Panc1 (cell line): ENCODE data around the gene GNAS-AS1. TPM values are rescaled to one million over a fixed set of nuclear protein-coding genes. Genes with fewer than 3 reads are reported as not detected.

Experiments
- ATAC-seq: fragments of 200-7000 bp; cut with Tn5 transposase; 2 replicates; pipeline ENCODE4 v1.9.1; 2020; ENCODE audit warnings: mild to moderate bottlenecking, moderate library complexity
- BruUV-seq: library from RNA; stranded (reverse); fragments of 400-500 nt; replicated peaks from 2 replicates; lab custom pipeline; 2021; lab: Mats Ljungman, UMichigan
- CTCF ChIA-PET: fragments of 300-600 bp; sonication (Branson Sonifier 250); formaldehyde crosslinking; loops from one replicate; lab custom pipeline; 2022; ENCODE audit warnings: antibody characterized with exemption; lab: Charles Lee
- POLR2A ChIA-PET: fragments of 300-600 bp; sonication (Branson Sonifier 250); formaldehyde crosslinking; loops from one replicate; lab custom pipeline; 2022; ENCODE audit warnings: antibody characterized with exemption; lab: Charles Lee
- DNase-seq: peaks from one replicate; pipeline ENCODE4 v3.0.0-alpha.2; 2010; ENCODE audit warnings: low read depth, low spot score
- H3K27ac ChIP-seq: 2 replicates; pipeline ENCODE4 v1.5.1; 2011; ENCODE audit warnings: mild to moderate bottlenecking, low read length, inconsistent platforms
- H3K27me3 ChIP-seq: fragments of 200-500 bp; sonication (Bioruptor generic); 2 replicates; pipeline ENCODE4 v1.6.0; 2014; ENCODE audit warnings: low read length, inconsistent platforms; ENCODE audit not compliant: control insufficient read depth, insufficient read depth
- H3K36me3 ChIP-seq: fragments of 200-500 bp; sonication (Bioruptor generic); 2 replicates; pipeline ENCODE4 v1.5.1; 2014; ENCODE audit warnings: inconsistent platforms, mild to moderate bottlenecking, low read length, moderate library complexity; ENCODE audit not compliant: control insufficient read depth, insufficient read depth
- H3K4me1 ChIP-seq: 2 replicates; pipeline ENCODE4 v1.5.1; 2011; ENCODE audit warnings: inconsistent platforms, mild to moderate bottlenecking, low read length, moderate library complexity; ENCODE audit not compliant: control insufficient read depth, insufficient read depth
- H3K4me3 ChIP-seq, 2 experiments: 2 replicates each; pipeline ENCODE4 v1.5.1; 2011 to 2012; ENCODE audit warnings: low read depth in 2 of 2, low read length in 2 of 2, mild to moderate bottlenecking in 2 of 2, inconsistent platforms in 1 of 2, moderate library complexity in 1 of 2
- H3K9me3 ChIP-seq: fragments of 200-500 bp; sonication (Bioruptor generic); 2 replicates; pipeline ENCODE4 v1.5.1; 2014; ENCODE audit warnings: low read depth, mild to moderate bottlenecking, inconsistent platforms, low read length, moderate library complexity; ENCODE audit not compliant: control insufficient read depth, insufficient read depth
- CTCF ChIP-seq: fragments of 450-650 bp; IDR thresholded peaks from 2 replicates; pipeline ENCODE4 v1.5.1; 2017; ENCODE audit warnings: mild to moderate bottlenecking
- POLR2AphosphoS5 ChIP-seq: IDR thresholded peaks from 2 replicates; pipeline ENCODE4 v1.6.1; 2012; ENCODE audit warnings: mild to moderate bottlenecking, low read depth, low read length, moderate library complexity
- REST ChIP-seq, 2 experiments: IDR thresholded peaks; 2 replicates each; pipeline ENCODE4 v1.6.1; 2011 to 2012; ENCODE audit warnings: low read depth in 2 of 2, control low read depth in 1 of 2, low read length in 1 of 2, mild to moderate bottlenecking in 1 of 2, moderate library complexity in 1 of 2; ENCODE audit not compliant: insufficient read depth in 1 of 2
- SIN3A ChIP-seq: IDR thresholded peaks from 2 replicates; pipeline ENCODE4 v1.6.1; 2012; ENCODE audit warnings: low read depth, mild to moderate bottlenecking, low read length, moderate library complexity, borderline replicate concordance; ENCODE audit not compliant: insufficient read depth
- TCF7L2 ChIP-seq: IDR thresholded peaks from 2 replicates; pipeline ENCODE4 v1.6.1; 2011; ENCODE audit warnings: mild to moderate bottlenecking, low read depth, low read length, inconsistent platforms
- in situ Hi-C: cut with HindIII; loops from 2 replicates; pipeline ENCODE4 v1.10.0; 2016; ENCODE audit warnings: low sequenced_read_pairs, low pct_unique_long_range_greater_than_20kb
- intact Hi-C: fragments of 100-400 bp; cut with micrococcal nuclease; formaldehyde crosslinking; loops from one replicate; pipeline ENCODE4 v1.10.0; 2022; ENCODE audit not compliant: unreplicated experiment
- total RNA-seq: library from RNA; stranded (reverse); gene quantifications from one replicate; pipeline ENCODE4 v1.2.1, GENCODE V29; 2021; ENCODE audit not compliant: unreplicated experiment

GNAS-AS1 gene
- total RNA-seq, 1 experiment from 2014 or later = not detected

GRCh38 chr20:58774214-58774613 is 76.5 kb downstream of the GNAS-AS1 start:
- H3K9me3 ChIP-seq = no peaks in the 10 kb centered on the region
- DNase-seq (no peak), ATAC-seq (no peak)
- no peak overlapping the region for H3K27ac ChIP-seq
- CTCF ChIA-PET = no interaction called here
- intact Hi-C loops = no loop called here
- TF ChIP-seq CTCF (no peak), REST (IDR thresholded peaks at IDR 0.05; ENCODE audit: insufficient read depth in 1 of 2, low read depth in 2 of 2, low read length in 1 of 2) (no peak), TCF7L2 (no peak), SIN3A (no peak), POLR2AphosphoS5 (no peak)
- no peaks in the 10 kb centered on the region for H3K4me1 ChIP-seq
- in situ Hi-C loops = no loop called here
- H3K4me3 ChIP-seq = no peak overlapping the region
- POLR2A ChIA-PET = no interaction called here
- peaks cover 17% of the 10 kb centered on the region for H3K27me3 ChIP-seq
- no TSS peak for BruUV-seq
- H3K36me3 ChIP-seq = no peaks in the 10 kb centered on the region

- ChIA-PET POLR2A (interaction anchor here (0.6 kb wide), 1 partner anchor 384 kb away, joined by 3 read pairs; the partner anchor contains the start of gene VAPB), CTCF (no interaction called here)
- intact Hi-C loops = no loop called here
- no TSS peak for BruUV-seq
- Histone ChIP-seq H3K9me3 (no peaks in the 10 kb centered on the region), H3K4me1 (no peaks in the 10 kb centered on the region), H3K4me3 (no peak overlapping the region), H3K36me3 (no peaks in the 10 kb centered on the region), H3K27me3 (peaks cover 21% of the 10 kb centered on the region), H3K27ac (no peak overlapping the region)
- no peak for TF ChIP-seq SIN3A
- no peak for TF ChIP-seq POLR2AphosphoS5
- no peak for TF ChIP-seq REST (IDR thresholded peaks at IDR 0.05; ENCODE audit: insufficient read depth in 1 of 2, low read depth in 2 of 2, low read length in 1 of 2)
- no peak for TF ChIP-seq CTCF
- TF ChIP-seq TCF7L2 = no peak
- no peak for DNase-seq
- in situ Hi-C loops = no loop called here
- ATAC-seq = no peak
Observed at GRCh38 chr20:58772786-58773185, 77.9 kb downstream of the GNAS-AS1 start.
